Measurements from ENCODE around the gene PDZD2. TPM values are rescaled to one million over a fixed set of nuclear protein-coding genes. Genes with fewer than 3 reads are reported as not detected.

The PDZD2 gene
- total RNA-seq, 1 donor from 2014 or later: 1.1 TPM

DNA sequence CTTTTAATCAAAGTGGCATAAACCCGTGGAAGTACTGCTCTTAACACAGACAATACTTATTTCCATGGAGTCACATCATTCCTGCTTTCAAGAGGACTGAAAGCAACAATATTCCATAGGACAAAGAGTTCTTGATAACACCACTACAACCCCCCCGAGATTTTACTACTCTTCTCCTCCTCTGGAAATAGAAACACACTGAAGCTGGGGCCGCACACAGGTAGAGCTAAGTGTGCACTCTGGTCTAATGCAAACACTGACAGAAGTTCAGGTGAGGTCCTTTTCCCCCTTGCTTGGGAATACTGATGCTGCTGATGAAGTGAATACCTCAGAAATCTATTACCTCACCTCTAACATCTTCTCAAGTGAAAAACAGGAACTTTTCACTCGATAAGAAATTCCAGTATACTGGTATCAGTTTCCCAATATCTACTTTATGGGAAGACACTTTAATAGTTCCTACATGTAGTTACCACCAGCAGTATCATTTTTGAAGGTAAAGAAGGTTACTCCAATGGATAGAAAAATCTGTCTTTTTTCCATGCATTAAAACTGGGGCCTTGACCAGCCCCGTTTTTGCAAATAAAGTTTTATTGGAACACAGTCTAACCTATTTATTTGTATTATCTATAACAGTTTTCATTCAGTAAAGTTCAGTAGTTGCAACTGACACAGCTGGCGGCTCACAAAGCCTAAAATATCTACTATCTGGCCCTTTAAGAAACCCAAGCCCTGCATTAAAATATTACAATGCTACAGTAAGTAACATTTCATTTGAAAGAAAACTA, 485.2 kb downstream of the PDZD2 start:
- H3K4me3 ChIP-seq: no peak overlapping the region
- DNase-seq (ENCODE audit: low spot score): no peak
- H4K20me1 ChIP-seq (ENCODE audit: low read depth): peaks cover 27% of the 10 kb centered on the region
- H3K27me3 ChIP-seq: no peaks in the 10 kb centered on the region
- H3K4me2 ChIP-seq: no peak overlapping the region
- Mint-ChIP-seq H3K4me1 (no peaks in the 10 kb centered on the region), H3K4me3 (no peak overlapping the region), H3K27ac (no peak overlapping the region), H3K27me3 (ENCODE audit: insufficient read depth, low read depth) (no peaks in the 10 kb centered on the region), H3K36me3 (peaks cover 44% of the 10 kb centered on the region), H3K9me3 (no peaks in the 10 kb centered on the region)
- H3F3A ChIP-seq (ENCODE audit: low read depth): no peaks in the 10 kb centered on the region
- H3K79me2 ChIP-seq (ENCODE audit: low read depth): peaks cover 54% of the 10 kb centered on the region
- H2AFZ ChIP-seq (replicated peaks): no peak overlapping the region
- H3K4me1 ChIP-seq: no peaks in the 10 kb centered on the region
- TF ChIP-seq EZH2 (IDR thresholded peaks at IDR 0.05) (no peak), EZH2phosphoT487 (IDR thresholded peaks at IDR 0.05) (no peak), CTCF (IDR thresholded peaks at IDR 0.05) (no peak)
- no peaks in the 10 kb centered on the region for H3K9me3 ChIP-seq (ENCODE audit: low read depth)
- no peak overlapping the region for H3K9ac ChIP-seq
- H3K27ac ChIP-seq: no peak overlapping the region
- peaks cover 26% of the 10 kb centered on the region for H3K36me3 ChIP-seq

DNA sequence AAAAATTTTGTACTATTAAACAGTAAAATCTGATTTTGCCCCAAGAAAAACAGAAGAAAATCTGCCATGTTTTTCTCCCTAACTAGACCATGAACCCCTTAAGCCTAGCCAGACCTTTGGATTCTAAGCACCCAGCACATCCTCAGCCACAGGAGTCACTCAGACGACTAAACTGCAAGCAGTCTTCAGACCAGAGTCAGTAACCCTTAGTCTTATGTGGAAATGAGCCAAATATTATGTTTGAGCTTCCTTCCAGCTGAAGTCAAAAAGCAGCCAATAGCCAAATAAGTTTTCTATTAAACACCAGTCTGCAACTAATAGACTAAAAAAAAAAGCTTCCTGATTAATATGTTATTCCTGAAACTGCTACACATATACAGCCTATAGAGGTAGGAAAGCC, 487.8 kb downstream of the PDZD2 start:
- Histone ChIP-seq H3K9ac (no peak overlapping the region), H3K4me3 (no peak overlapping the region), H3K27me3 (no peaks in the 10 kb centered on the region), H4K20me1 (ENCODE audit: low read depth) (peaks cover 33% of the 10 kb centered on the region), H3K4me1 (no peaks in the 10 kb centered on the region), H3K27ac (no peak overlapping the region), H3K79me2 (ENCODE audit: low read depth) (peaks cover 70% of the 10 kb centered on the region), H3K36me3 (peaks cover 17% of the 10 kb centered on the region), H3K9me3 (ENCODE audit: low read depth) (no peaks in the 10 kb centered on the region), H3K4me2 (no peak overlapping the region), H2AFZ (replicated peaks) (no peak overlapping the region), H3F3A (ENCODE audit: low read depth) (no peaks in the 10 kb centered on the region)
- DNase-seq (ENCODE audit: low spot score): no peak
- TF ChIP-seq EZH2 (IDR thresholded peaks at IDR 0.05) (no peak), CTCF (IDR thresholded peaks at IDR 0.05) (no peak), EZH2phosphoT487 (IDR thresholded peaks at IDR 0.05) (no peak)
- Mint-ChIP-seq H3K27me3 (ENCODE audit: insufficient read depth, low read depth) (no peaks in the 10 kb centered on the region), H3K27ac (no peak overlapping the region), H3K4me1 (no peaks in the 10 kb centered on the region), H3K36me3 (peaks cover 47% of the 10 kb centered on the region), H3K9me3 (no peaks in the 10 kb centered on the region), H3K4me3 (no peak overlapping the region)

- Histone ChIP-seq H3K4me3 (no peak overlapping the region), H3K27ac (no peak overlapping the region), H4K20me1 (ENCODE audit: low read depth) (peaks cover 35% of the 10 kb centered on the region), H3F3A (ENCODE audit: low read depth) (no peaks in the 10 kb centered on the region), H3K27me3 (no peaks in the 10 kb centered on the region), H3K9ac (no peak overlapping the region), H3K36me3 (peaks cover 18% of the 10 kb centered on the region), H3K79me2 (ENCODE audit: low read depth) (peaks cover 81% of the 10 kb centered on the region), H3K4me2 (no peak overlapping the region), H2AFZ (replicated peaks) (no peak overlapping the region), H3K9me3 (ENCODE audit: low read depth) (no peaks in the 10 kb centered on the region), H3K4me1 (no peaks in the 10 kb centered on the region)
- H3K27ac Mint-ChIP-seq: peak overlapping the region; percentile 62
- no peak for TF ChIP-seq EZH2phosphoT487 (IDR thresholded peaks at IDR 0.05)
- no peak for TF ChIP-seq CTCF (IDR thresholded peaks at IDR 0.05)
- no peak for TF ChIP-seq EZH2 (IDR thresholded peaks at IDR 0.05)
- H3K4me3 Mint-ChIP-seq: no peak overlapping the region
- peaks cover 44% of the 10 kb centered on the region for H3K36me3 Mint-ChIP-seq
- H3K27me3 Mint-ChIP-seq (ENCODE audit: insufficient read depth, low read depth): no peaks in the 10 kb centered on the region
- no peaks in the 10 kb centered on the region for H3K9me3 Mint-ChIP-seq
- no peak for DNase-seq (ENCODE audit: low spot score)
- H3K4me1 Mint-ChIP-seq: no peaks in the 10 kb centered on the region
Observed at GRCh38 chr5:32127711-32128110, 488.8 kb downstream of the PDZD2 start.

All from neural progenitor cell (in vitro differentiated cells).